RWPE1 (cell line): Measurements from ENCODE around the gene GOLGA6D.
"Not testable (repeated sequence)": the region's sequence is repeated elsewhere in the genome, so short reads cannot be mapped to it uniquely, and the experiment has no call there.

ENCODE experiments used
- CTCF ChIA-PET: fragments of 350-600 bp; sonication (Branson Sonifier 250); formaldehyde crosslinking; extraction: SDS; loops from one replicate; lab custom pipeline; 2021; lab: Yijun Ruan, JAX
- POLR2A ChIA-PET: fragments of 400-600 bp; formaldehyde crosslinking; extraction: SDS; loops from one replicate; lab custom pipeline; 2020; ENCODE audit warnings: antibody characterized with exemption; ENCODE audit not compliant: low non-redundant PET; lab: Yijun Ruan, JAX
- DNase-seq: peaks from one replicate; pipeline ENCODE4 v3.0.0; 2012; ENCODE audit warnings: low spot score
- H3K27ac ChIP-seq: fragments of 450-650 bp; 2 replicates; pipeline ENCODE4 v1.5.1; 2017
- CTCF ChIP-seq: fragments of 450-650 bp; conservative IDR thresholded peaks from 2 replicates; pipeline ENCODE4 v1.5.1; 2017; ENCODE audit warnings: low read depth, mild to moderate bottlenecking

Gene GOLGA6D

GRCh38 chr15:75335313-75335704, 52.7 kb downstream of the GOLGA6D start:
- H3K27ac ChIP-seq, result peak overlapping the region; percentile 68
- CTCF ChIA-PET, result interaction anchor here (0.6 kb wide), 1 partner anchor 32 kb away, joined by 3 read pairs; no protein-coding TSS in a partner anchor
- no peak for DNase-seq
- POLR2A ChIA-PET, result interaction anchor here (1.5 kb wide), 1 partner anchor 13 kb away, joined by 4 read pairs; no protein-coding TSS in a partner anchor
- no peak for TF ChIP-seq CTCF

- ChIA-PET POLR2A (interaction anchor here (1.5 kb wide), 1 partner anchor 13 kb away, joined by 4 read pairs; no protein-coding TSS in a partner anchor), CTCF (interaction anchor here (0.6 kb wide), 1 partner anchor 32 kb away, joined by 3 read pairs; no protein-coding TSS in a partner anchor)
- H3K27ac ChIP-seq, result peak within 1 kb of the TSS; percentile 68
- no peak for TF ChIP-seq CTCF
- peak; percentile 75 for DNase-seq
Measured at GRCh38 chr15:75335705-75336355, 53.2 kb downstream of the GOLGA6D start, which contains the start of gene COMMD4. TSS of gene COMMD4 (plus strand) at chr15:75336063. CDS start at chr15:75336090, 27 bp downstream.

- peak overlapping the region; percentile 6; the same call in 1 of the 2 replicates for H3K27ac ChIP-seq
- CTCF ChIA-PET, result no interaction called here
- no peak for TF ChIP-seq CTCF
- DNase-seq, result no peak
- POLR2A ChIA-PET, result no interaction called here
Measured at GRCh38 chr15:75338661-75339240, 56.1 kb downstream of the GOLGA6D start.

GRCh38 chr15:75339531-75340240, 57.1 kb downstream of the GOLGA6D start:
- peak overlapping the region; percentile 6; the same call in 1 of the 2 replicates for H3K27ac ChIP-seq
- ChIA-PET CTCF (interaction anchor here (0.6 kb wide), 1 partner anchor 138 kb away, joined by 4 read pairs; the partner anchor contains the start of gene C15orf39), POLR2A (no interaction called here)
- no peak for DNase-seq
- no peak for TF ChIP-seq CTCF

GRCh38 chr15:75342221-75342620, 59.6 kb downstream of the GOLGA6D start:
- no peak overlapping the region for H3K27ac ChIP-seq
- ChIA-PET CTCF (no interaction called here), POLR2A (no interaction called here)
- DNase-seq, result no peak
- TF ChIP-seq CTCF, result no peak

- POLR2A ChIA-PET, DNase-seq, CTCF ChIA-PET, H3K27ac ChIP-seq: not testable (repeated sequence)
Measured at GRCh38 chr15:75343953-75344352, 61.3 kb downstream of the GOLGA6D start.
